SHP77 (cell line): Measurements from ENCODE around the gene KISS1R.

Source experiments
- DNase-seq, 2 experiments: peaks; one replicate each; lab custom pipeline; 2025; lab: John Stamatoyannopoulos, UW

Gene KISS1R

DNA sequence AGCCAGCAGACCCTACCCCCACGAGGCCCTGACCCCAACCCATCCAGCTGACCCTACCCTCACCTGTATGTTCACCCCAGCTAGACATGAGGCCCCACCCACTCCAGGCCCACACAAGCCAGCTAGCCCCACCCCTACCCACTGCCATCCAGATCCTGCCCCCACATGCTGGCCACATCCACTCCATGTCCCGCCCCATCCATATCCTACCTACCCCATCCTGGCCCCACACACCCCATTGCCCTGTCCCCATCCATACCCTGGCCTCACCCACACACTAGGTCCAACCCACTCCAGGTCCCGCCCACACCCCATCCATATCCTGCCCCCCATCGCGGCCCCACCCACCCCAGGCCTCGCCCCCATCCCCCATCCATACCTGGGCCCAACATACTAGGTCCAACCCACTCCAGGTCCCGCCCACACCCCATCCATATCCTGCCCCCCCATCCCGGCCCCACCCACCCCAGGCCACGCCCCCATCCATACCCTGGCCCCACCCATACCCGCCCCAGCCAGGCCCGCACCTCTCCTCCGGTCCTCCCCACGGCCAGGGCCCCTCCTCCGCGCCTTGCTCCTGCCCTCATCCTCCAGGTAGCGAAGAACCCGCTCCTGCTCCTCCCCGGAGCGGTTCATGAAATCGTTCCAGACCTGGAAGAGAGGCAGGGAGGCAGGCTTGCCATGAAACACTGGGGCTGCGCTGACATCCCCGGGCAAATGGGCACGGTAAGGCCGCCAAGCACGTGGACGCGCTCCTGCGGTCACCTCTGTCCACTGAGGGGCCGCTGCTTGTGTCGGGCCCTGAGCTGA lies 16.6 kb upstream of the KISS1R start:
- DNase-seq = no peak

DNA sequence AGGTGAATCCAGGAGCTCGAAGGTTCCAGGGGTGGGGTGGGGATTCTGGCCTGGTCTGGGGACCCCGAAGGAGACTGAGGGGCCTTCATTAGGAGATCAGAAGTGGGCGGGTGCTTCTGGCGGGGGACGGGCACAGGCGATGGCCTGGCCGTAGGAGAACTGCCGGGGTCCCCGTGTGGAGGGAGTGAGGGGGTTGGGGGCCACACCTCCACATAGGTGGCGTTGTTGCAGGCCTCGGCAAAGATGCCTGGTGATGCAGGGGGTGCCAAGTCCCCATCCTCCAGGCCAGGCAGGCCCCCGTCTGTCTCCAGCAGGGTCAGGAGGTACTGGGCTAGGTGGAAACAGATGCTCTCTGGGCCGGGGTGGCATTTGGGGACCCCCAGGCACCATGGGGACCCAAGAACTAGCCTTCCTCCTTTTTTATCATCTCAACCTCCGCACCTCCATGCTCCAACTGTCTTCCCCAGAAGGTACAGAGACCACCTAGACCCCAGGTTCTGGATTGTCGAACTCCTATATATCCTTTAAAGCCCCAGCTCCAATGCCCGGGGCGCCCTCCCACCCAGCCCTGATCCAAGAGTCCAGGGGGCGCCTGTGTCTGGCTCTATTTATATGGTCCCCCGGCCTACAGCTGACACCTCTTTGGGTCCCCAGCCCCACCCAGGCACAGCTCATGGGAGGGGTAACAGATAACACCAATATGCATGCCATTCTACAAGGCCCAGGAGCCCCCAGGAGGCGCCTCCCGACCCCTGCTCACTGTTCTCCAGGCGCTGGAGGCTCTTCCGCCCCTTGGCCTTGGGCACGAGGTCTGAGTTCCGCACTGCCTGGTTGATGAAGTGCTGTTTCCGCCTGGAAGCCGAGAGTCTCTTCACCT lies 15.7 kb upstream of the KISS1R start:
- DNase-seq = no peak

DNA sequence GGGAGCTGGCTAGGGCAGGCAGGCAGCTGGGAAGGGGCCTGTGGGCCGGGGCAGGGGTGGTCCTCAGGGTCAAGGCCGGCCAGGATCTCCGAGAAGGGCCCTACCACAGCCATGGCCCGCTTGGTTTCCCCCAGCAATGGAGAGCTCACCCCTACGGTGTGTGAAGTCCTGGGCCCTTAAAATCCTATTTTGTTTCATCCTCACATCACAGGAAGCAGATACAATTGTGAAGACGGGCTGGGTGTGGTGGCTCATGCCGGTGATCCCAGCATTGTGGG lies 15.1 kb upstream of the KISS1R start:
- no peak for DNase-seq

DNA sequence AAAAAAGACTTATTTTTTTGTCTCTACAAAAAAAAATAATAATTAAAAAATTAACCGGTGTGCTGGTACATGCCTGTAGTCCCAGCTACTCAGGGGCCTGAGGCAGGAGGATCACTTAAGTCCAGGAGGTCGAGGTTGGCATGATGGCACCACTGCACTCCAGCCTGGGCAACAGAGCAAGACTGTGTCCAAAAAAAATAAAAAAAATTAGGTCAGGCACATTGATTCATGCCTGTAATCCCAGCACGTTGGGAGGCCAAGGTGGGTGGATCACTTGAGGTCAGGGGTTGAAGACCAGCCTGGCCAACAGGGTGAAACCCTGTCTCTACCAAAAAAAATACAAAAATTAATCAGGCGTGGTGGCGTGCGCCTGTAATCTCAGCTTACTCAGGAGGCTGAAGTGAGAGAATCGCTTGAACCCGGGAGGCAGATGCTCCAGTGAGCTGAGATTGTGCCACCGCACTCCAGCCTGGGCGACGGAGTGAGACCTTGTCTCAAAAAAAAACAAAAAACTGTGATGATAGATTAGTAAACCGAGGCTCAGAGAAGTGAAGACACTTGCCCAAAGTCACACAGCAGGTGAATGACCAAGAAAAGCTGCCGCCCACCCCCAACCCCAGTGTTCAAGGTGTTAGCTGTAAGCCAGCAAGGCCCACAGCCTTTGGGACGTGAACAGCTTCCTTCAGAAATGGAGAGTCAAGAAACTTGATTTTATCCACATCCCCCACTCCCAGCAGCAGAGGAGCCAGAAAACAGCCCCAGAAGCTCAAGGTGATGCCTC lies 14.5 kb upstream of the KISS1R start:
- DNase-seq = no peak

DNA sequence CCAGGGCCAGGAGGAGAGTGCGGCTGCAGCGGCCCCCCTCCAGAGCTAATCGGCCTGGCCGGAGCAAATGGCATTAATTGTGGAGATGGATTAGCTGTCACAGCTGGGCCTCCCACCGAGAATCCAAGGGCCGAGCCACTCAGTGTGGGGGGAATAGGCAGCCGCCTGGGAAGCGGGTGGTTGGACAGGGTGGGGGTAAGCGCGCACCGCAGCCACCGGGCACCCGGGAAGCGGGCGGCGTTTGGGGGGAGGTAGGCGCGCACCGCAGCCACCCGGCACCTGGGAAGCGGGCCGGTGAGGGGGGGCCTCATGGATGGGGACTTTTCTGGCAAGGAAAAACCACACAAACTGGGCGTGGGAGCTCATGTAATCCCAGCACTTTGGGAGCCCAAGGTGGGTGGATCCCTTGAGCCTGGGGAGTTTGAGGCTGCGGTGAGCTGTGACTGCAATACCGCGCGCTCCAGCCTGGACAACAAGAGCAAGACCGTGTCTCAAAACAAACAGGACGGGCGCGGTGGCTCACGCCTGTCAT lies 13.8 kb upstream of the KISS1R start:
- DNase-seq = no peak

DNA sequence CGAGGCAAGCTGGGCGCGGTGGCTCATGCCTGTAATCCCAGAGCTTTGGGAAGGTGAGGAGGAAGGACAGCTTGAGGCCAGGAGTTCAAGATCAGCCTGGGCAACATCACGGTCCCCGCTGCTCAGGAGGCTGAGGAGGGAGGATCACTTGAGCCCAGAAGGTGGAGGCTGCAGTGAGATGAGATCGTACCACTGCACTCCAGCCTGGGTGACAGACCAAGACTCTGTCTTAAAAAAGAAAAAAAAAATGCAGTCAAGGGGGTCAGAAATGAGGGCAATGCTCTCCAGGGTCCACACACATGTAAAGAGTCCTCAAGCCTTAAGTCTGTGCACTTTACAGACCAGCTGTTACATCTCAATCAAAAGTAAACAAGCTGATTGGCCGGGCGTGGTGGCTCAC lies 12.6 kb upstream of the KISS1R start:
- no peak for DNase-seq

DNA sequence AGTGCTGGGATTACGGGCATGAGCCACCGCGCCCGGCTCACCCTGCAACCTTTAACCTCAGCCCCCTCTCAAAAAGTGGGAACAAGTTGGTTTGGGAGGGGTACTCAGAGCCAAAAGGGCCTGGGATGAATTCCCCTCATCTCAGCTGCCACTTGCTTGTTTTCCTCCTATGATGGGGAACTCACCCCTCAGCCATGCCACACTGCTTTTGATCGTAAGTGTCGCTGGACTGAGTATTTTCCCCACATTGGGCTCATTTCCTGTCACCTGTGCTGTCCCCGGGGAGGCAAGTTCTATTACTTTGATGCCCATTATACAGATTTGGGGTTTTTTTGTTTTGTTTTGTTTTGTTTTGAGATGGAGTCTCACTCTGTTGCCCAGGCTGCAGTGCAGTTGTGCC lies 10.7 kb upstream of the KISS1R start:
- DNase-seq = no peak

DNA sequence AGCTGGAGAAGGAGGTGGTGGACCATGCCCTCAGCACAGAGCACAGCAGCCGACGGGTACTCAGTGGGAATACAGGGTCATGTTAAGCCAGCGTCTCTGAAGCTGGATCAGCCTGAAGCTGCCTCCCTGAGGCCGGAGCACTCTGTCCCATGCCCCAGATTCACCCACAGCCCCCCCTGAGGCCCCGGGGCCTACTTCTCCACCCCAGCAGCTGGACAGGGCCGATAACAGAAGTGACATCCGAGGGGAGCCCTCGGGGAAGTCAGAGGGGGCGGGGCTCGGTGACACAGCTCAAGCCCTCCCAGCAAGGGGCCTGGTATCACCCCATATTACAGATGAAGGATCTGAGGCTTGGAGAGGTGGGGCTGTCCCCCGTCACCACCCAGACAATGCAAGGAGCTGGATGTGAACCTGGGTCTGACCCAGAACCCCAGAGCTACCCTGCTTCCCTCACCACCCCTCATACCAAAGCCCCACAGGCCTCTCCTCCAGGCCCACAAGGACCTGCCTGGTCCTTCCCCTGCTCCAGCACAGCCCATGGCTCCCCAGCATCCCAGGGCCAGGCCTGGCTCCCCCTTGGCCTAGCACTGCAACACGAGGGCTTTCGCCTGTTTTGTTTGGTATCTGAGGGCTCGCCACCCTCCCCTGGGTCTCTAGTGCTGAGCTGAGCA lies 9.8 kb upstream of the KISS1R start:
- no peak for DNase-seq

DNA sequence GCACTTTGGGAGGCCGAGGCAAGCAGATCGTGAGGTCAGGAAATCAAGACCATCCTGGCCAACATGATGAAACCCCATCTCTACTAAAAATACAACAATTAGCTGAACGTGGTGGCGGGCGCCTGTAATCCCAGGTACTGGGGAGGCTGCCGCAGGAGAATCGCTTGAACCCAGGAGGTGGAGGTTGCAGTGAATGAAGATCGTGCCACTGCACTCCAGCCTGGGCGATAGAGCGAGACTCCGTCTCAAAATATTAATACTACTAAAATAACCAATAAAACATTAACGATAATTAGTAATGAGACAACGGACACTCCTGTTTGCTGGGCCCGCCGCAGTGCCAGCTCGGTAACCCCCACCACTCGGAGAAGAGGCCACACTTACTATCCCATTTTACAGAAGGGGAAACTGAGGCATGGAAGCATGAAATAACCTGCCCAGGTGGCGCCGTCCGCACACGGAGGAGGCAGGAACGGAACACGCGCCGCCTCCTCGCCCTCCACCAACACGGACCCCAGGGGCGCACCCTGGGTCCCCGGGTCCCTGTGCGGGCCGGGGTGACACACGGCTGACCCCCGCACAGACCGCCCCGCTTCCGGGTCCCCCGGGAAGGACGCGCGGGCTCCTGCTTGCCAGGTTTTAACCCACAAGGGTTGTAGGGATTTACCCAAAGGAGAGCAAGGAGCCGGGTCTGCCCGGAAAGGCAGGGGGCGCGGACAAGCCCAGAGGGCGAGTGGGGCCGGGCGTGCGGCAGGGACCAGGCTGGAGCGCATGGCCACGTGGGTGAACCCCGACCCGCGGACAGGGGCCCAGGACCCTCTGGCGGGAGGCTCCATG lies 5.7 kb upstream of the KISS1R start:
- DNase-seq = no peak

DNA sequence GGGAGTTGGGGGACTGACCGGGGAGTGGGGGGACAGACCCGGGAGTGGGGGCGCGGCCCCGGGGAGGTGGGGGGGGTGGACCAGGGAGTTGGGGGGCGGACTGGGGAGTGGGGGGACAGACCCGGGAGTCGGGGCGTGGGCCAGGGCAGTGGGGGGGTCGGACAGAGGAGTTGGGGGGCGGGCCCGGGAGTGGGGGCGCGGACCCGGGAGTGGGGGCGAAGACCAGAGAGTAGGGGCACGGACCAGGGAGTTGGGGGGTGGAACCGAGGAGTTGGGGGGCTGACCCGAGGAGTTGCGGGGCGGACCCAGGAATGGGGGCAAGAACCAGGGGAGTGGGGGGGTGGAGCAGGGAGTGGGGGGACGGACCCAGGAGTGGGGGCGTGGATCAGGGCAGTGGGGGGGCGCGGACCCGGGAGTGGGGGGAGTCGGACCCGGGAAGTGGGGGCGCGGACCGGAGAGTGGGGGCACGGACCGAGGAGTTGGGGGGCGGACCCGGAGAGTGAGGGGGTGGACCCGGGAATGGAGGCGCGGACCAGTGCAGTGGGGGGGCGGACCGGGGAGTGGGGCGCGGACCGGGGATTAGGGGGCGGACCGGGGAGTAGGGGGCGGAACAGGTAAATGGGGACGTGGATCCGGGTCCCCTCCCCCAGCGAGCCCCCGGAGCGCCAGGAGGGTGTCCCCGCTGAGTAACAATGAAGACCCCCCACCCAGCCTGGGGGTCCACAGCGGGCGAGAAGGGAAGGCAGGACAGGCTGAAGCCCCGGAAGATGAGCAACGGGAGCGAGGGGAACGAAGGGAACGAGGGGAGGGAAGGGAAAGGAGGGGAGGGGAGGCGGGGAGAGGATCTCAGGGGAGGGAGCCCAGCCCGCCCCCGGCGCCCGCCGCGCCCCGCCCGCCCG lies 4.7 kb upstream of the KISS1R start:
- DNase-seq = no peak

DNA sequence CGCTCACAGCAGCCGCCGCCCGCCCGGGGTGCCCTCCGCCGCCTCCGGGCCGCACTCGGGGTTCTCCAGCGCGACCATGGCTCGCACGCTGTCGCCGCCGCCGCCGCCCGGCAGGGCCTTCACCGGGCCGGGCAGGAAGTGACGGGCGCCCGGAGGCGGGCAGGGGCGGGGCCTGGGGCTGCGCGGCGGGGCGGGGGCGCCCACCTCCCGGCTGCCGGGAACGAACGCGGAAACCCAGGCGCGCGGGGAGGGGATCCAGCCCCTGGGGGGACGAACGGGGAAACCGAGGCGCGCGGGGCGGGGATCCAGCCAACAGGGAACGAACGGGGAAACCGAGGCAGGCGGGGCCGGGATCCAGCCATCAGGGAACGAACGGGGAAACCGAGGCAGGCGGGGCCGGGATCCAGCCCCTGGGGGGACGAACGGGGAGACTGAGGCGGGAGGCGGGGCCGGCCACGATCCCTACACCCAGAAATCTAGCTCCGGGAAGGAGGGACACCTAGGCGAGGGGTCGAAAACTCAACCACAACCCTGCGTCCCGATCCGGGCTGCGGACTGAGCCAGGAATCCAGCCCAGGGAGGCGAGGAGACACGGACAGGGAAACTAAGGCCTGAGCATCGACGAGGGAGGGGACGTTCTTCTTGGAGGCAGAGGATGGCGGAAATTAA lies 3.9 kb upstream of the KISS1R start, which contains the start of gene R3HDM4:
Gene R3HDM4 (minus strand): TSS at position 140 of the 669 bp plus-strand sequence. CDS start 62 bp downstream, at position 78.
- DNase-seq = peak in 1 of 2 experiments; percentile 63

DNA sequence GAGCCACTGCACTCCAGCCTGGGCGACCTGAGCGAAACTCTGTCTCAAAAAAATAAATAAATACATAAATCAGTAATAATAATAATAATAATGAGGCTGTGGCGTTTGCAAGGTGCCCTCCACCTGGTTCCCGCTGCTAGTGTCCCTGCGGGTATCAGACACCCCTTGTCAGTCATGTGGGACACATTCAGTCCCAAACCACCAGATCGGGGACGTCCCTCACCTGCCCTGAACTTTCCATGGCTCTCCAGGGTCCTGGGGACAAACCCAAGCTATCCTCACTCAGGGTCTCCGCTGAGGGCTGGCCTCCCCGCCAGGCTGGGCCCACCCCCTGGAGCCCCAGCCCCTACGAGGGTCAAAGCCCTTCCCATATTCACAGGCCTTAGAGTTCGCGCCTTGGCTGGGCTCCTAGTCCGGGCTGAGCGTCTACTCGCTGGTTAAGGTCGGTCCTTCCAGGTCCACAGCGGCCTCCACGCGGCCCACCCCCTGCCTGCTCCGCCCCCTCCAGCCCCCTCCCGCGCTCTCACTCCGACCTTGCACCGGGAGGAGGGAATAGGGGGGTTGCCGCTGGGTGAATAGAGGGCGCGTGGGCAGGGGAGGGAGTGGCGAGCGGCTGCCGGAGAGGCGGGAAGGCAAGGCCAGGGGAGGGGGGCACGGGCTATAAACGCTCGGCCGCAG lies 349 bp upstream of the KISS1R start:
- DNase-seq = peak in 1 of 2 experiments; percentile 17

DNA sequence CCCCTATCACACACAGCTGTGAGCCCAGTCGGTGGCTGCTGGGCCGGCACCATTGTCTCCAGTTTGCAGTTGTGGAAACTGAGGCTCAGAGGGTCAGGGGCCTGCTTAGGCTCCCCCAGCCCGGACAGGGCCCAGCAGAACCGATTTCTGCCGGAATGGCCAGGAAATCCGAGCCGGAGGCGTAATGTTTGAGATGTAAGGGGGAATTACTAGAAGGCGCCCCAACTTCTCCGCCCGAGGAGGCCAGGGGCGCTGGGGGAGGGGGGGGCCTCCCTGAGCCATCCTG lies 962 bp downstream of the KISS1R start:
- no peak for DNase-seq

DNA sequence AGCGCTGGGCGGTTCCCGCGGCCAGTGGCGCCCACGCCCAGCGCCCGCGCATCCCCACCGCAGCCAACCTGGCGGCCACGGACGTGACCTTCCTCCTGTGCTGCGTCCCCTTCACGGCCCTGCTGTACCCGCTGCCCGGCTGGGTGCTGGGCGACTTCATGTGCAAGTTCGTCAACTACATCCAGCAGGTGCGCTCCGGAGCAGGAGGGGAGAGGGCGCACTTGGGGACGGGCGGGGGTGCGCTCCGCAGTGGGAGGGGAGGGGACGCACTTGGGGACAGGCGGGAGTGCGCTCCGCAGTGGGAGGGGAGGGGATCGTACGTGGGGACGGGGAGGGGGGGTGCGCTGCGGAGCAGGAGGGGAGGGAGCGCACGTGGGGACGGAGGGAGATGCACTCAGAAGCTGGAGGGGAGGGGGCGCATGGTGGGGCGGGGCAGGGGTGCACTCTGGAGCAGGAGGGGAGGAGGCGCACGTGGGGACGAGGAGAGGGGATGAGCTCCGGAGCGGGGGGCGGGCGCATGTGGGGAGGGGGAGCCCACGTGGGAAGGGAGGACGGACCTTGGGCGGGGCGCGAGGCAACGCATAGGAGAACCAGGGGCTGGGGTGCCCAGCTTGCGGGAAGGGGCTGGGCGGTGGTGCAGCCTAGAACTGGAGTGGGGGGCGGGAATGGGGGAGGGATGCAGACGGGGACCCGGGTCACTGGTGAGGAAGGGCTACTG lies 1.5 kb downstream of the KISS1R start:
- DNase-seq = no peak

DNA sequence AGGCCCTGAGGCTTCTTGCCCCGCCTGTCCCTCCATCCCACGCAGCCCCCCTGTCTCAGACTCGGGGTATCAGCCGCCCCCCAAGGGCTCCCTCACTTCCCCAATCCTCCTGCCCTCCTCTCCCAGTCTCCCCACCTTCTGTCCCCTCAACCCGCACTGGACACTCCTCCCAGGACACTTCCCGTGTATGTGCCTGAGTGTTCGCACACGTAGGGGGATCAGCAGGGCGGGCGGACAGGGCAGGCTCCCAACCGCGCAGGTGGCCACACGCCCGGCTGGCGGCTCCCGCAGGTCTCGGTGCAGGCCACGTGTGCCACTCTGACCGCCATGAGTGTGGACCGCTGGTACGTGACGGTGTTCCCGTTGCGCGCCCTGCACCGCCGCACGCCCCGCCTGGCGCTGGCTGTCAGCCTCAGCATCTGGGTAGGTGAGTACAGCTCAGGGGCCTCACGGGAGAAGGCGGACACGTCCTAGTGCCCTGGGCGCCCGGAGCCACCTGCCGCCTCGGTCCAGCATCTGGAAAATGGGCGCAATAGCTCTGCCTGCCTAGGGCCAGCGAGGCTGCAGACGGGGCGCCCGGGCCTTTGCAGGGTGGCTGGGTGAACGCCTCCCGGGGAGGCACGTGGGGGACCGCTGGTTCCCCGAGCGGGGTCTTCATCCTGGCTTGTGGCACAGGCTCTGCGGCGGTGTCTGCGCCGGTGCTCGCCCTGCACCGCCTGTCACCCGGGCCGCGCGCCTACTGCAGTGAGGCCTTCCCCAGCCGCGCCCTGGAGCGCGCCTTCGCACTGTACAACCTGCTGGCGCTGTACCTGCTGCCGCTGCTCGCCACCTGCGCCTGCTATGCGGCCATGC lies 2.3 kb downstream of the KISS1R start:
- no peak for DNase-seq

DNA sequence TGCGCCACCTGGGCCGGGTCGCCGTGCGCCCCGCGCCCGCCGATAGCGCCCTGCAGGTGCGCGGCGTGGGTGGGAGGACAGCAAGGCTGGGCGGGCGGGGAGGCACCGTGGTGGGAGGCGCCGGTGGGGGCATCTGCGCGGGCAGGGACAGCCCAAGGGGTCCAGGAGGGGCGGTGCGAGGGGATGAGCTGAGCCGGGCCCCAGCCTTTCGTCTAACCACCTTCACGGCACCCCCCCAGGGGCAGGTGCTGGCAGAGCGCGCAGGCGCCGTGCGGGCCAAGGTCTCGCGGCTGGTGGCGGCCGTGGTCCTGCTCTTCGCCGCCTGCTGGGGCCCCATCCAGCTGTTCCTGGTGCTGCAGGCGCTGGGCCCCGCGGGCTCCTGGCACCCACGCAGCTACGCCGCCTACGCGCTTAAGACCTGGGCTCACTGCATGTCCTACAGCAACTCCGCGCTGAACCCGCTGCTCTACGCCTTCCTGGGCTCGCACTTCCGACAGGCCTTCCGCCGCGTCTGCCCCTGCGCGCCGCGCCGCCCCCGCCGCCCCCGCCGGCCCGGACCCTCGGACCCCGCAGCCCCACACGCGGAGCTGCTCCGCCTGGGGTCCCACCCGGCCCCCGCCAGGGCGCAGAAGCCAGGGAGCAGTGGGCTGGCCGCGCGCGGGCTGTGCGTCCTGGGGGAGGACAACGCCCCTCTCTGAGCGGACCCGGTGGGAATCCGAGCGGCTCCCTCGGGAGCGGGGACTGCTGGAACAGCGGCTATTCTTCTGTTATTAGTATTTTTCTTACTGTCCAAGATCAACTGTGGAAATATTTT lies 3.1 kb downstream of the KISS1R start:
- no peak for DNase-seq
